ENCODE results near the gene PCBP3.

DNA sequence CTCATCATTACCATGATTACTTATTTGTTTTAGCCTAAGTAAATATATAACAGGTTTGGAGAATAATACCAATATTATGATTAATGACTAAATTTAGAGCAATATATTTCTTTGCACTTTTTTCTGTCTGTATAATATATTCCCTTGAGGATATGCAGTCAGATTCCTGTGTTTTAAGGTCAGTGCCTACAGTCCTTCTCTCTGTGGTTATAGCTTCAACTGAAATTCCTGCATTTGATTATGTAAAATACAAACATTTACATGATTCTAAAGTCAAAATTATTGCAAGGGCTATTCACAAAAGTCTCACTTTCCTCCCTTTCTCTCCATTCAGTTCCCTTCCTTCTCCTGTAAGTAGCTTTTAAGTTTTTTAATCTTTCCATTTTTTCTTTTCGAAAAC lies 195.1 kb downstream of the PCBP3 start:
- TF ChIP-seq, protein P1, sequence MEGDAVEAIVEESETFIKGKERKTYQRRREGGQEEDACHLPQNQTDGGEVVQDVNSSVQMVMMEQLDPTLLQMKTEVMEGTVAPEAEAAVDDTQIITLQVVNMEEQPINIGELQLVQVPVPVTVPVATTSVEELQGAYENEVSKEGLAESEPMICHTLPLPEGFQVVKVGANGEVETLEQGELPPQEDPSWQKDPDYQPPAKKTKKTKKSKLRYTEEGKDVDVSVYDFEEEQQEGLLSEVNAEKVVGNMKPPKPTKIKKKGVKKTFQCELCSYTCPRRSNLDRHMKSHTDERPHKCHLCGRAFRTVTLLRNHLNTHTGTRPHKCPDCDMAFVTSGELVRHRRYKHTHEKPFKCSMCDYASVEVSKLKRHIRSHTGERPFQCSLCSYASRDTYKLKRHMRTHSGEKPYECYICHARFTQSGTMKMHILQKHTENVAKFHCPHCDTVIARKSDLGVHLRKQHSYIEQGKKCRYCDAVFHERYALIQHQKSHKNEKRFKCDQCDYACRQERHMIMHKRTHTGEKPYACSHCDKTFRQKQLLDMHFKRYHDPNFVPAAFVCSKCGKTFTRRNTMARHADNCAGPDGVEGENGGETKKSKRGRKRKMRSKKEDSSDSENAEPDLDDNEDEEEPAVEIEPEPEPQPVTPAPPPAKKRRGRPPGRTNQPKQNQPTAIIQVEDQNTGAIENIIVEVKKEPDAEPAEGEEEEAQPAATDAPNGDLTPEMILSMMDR (IDR thresholded peaks at IDR 0.05; ENCODE audit: low read depth, low read length), result no peak
- TF ChIP-seq POLR2A (IDR thresholded peaks at IDR 0.05; ENCODE audit: extremely low read depth, insufficient read length), result no peak
- TF ChIP-seq, protein P2, sequence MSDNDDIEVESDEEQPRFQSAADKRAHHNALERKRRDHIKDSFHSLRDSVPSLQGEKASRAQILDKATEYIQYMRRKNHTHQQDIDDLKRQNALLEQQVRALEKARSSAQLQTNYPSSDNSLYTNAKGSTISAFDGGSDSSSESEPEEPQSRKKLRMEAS (IDR thresholded peaks at IDR 0.05; ENCODE audit: low read depth, low read length), result no peak
